Measurements from ENCODE around the gene DUSP22.

GRCh38 chr6:379410-380181 is 87.3 kb downstream of the DUSP22 start:
- no peak for TF ChIP-seq POLR2A (IDR thresholded peaks at IDR 0.05)
- TF ChIP-seq, protein P1, sequence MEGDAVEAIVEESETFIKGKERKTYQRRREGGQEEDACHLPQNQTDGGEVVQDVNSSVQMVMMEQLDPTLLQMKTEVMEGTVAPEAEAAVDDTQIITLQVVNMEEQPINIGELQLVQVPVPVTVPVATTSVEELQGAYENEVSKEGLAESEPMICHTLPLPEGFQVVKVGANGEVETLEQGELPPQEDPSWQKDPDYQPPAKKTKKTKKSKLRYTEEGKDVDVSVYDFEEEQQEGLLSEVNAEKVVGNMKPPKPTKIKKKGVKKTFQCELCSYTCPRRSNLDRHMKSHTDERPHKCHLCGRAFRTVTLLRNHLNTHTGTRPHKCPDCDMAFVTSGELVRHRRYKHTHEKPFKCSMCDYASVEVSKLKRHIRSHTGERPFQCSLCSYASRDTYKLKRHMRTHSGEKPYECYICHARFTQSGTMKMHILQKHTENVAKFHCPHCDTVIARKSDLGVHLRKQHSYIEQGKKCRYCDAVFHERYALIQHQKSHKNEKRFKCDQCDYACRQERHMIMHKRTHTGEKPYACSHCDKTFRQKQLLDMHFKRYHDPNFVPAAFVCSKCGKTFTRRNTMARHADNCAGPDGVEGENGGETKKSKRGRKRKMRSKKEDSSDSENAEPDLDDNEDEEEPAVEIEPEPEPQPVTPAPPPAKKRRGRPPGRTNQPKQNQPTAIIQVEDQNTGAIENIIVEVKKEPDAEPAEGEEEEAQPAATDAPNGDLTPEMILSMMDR (IDR thresholded peaks at IDR 0.05): no peak

Data from Peyer's patch (tissue), 4 donors.